ENCODE data around the gene PTPRE. TPM values are rescaled to one million over a fixed set of nuclear protein-coding genes. Genes with fewer than 3 reads are reported as not detected.

Gene PTPRE
- polyA plus RNA-seq, 1 of the 3 experiments (the other 2 are of a cell fraction) = 11.8 TPM

DNA sequence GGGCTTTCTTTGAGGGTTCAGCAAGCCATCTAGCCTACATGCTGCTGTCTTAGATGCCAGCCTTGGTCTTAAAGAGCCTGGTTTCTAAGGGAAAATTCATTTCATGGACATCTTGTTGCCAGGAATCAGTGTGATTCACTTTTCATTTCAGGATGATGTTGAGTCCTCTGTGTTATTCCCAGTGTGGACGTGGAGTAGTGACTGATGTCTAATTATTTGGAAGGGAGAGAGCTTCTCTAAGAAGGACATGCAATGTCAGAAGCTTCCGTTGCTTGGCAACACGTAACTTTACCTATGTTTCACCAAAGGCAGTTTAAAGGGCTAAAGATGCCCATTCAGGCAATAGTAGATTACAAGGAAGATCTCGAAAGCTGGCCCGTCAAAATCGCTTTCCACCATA is 89.0 kb downstream of the PTPRE start:
- Histone ChIP-seq H3K27me3 (ENCODE audit: insufficient read depth) (no peaks in the 10 kb centered on the region), H3K4me1 (ENCODE audit: control insufficient read depth in 1 of 2, insufficient read depth in 2 of 2, low read depth in 1 of 2, low read length in 1 of 2) (peaks cover 13 to 15% of the 10 kb centered on the region in 2 experiments; a peak in 2 of 4 replicates), H3F3A (replicated peaks; ENCODE audit: insufficient read depth) (peaks cover 10% of the 10 kb centered on the region), H3K27ac (ENCODE audit: low read depth in 2 of 2, low read length in 1 of 2) (no peak overlapping the region), H3K9me2 (no peaks in the 10 kb centered on the region), H3K9me3 (no peaks in the 10 kb centered on the region), H3K4me3 (ENCODE audit: low read depth in 2 of 2, low read length in 1 of 2) (no peak overlapping the region), H3K36me3 (replicated peaks in 1 of 2; ENCODE audit: control insufficient read depth in 1 of 2, insufficient read depth in 2 of 2, low read length in 1 of 2) (no peaks in the 10 kb centered on the region), H3K4me2 (no peak overlapping the region), H3K9ac (no peak overlapping the region), H4K20me1 (ENCODE audit: insufficient read depth) (no peaks in the 10 kb centered on the region), H3K79me2 (ENCODE audit: insufficient read depth) (no peaks in the 10 kb centered on the region), H2AFZ (ENCODE audit: low read depth) (no peak overlapping the region)
- ChIA-PET CTCF (interaction anchor here (1.0 to 2.8 kb wide), 4 partner anchors 15 to 88 kb away, joined by 3 to 11 read pairs (median 5); partner anchors contain the start of gene PTPRE), POLR2A (interaction anchor here (0.6 kb wide), 1 partner anchor 92 kb away, joined by 5 read pairs; no protein-coding TSS in a partner anchor)
- TF ChIP-seq, protein P1, sequence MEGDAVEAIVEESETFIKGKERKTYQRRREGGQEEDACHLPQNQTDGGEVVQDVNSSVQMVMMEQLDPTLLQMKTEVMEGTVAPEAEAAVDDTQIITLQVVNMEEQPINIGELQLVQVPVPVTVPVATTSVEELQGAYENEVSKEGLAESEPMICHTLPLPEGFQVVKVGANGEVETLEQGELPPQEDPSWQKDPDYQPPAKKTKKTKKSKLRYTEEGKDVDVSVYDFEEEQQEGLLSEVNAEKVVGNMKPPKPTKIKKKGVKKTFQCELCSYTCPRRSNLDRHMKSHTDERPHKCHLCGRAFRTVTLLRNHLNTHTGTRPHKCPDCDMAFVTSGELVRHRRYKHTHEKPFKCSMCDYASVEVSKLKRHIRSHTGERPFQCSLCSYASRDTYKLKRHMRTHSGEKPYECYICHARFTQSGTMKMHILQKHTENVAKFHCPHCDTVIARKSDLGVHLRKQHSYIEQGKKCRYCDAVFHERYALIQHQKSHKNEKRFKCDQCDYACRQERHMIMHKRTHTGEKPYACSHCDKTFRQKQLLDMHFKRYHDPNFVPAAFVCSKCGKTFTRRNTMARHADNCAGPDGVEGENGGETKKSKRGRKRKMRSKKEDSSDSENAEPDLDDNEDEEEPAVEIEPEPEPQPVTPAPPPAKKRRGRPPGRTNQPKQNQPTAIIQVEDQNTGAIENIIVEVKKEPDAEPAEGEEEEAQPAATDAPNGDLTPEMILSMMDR (IDR thresholded peaks at IDR 0.05) = no peak
- TF ChIP-seq FOXM1 (IDR thresholded peaks at IDR 0.05; ENCODE audit: low read depth) (no peak), SIN3A (IDR thresholded peaks at IDR 0.05; ENCODE audit: borderline replicate concordance, low read depth, low read length) (no peak), RXRA (IDR thresholded peaks at IDR 0.05; ENCODE audit: borderline replicate concordance, low read depth) (no peak), RFX5 (IDR thresholded peaks at IDR 0.05; ENCODE audit: low read length) (no peak), CHD2 (IDR thresholded peaks at IDR 0.05; ENCODE audit: low read length, partially characterized antibody) (no peak), MXI1 (IDR thresholded peaks at IDR 0.05; ENCODE audit: low read depth, low read length) (no peak), GABPA (IDR thresholded peaks at IDR 0.05; ENCODE audit: low read depth) (no peak), NFIC (IDR thresholded peaks at IDR 0.05; ENCODE audit: borderline replicate concordance) (no peak), RCOR1 (IDR thresholded peaks at IDR 0.05; ENCODE audit: low read length) (no peak), POLR2AphosphoS5 (IDR thresholded peaks at IDR 0.05; ENCODE audit: low read depth, low read length) (no peak), GATA2 (CRISPR knock-in tag; IDR thresholded peaks at IDR 0.05) (no peak)
- TF ChIP-seq, protein P2, sequence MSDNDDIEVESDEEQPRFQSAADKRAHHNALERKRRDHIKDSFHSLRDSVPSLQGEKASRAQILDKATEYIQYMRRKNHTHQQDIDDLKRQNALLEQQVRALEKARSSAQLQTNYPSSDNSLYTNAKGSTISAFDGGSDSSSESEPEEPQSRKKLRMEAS (IDR thresholded peaks at IDR 0.05; ENCODE audit: low read depth) = no peak
- TF ChIP-seq, protein P3, sequence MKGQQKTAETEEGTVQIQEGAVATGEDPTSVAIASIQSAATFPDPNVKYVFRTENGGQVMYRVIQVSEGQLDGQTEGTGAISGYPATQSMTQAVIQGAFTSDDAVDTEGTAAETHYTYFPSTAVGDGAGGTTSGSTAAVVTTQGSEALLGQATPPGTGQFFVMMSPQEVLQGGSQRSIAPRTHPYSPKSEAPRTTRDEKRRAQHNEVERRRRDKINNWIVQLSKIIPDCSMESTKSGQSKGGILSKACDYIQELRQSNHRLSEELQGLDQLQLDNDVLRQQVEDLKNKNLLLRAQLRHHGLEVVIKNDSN (IDR thresholded peaks at IDR 0.05; ENCODE audit: borderline replicate concordance, low read depth) = no peak
- TF ChIP-seq, protein P4, sequence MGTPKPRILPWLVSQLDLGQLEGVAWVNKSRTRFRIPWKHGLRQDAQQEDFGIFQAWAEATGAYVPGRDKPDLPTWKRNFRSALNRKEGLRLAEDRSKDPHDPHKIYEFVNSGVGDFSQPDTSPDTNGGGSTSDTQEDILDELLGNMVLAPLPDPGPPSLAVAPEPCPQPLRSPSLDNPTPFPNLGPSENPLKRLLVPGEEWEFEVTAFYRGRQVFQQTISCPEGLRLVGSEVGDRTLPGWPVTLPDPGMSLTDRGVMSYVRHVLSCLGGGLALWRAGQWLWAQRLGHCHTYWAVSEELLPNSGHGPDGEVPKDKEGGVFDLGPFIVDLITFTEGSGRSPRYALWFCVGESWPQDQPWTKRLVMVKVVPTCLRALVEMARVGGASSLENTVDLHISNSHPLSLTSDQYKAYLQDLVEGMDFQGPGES (IDR thresholded peaks at IDR 0.05; ENCODE audit: low read depth, low read length) = no peak
- WGBS (ENCODE audit: low lambda C conversion rate) = 86% methylated on average over 6 of the region's 6 CpGs
- no peak for DNase-seq
